Hepatocyte (in vitro differentiated cells): ENCODE data around the gene BCAS3.
"Not testable (repeated sequence)": the region's sequence is repeated elsewhere in the genome, so short reads cannot be mapped to it uniquely, and the experiment has no call there.

Experiments
- EZH2 ChIP-seq: fragments of 200-600 bp; sonication (generic); IDR thresholded peaks from 2 replicates; pipeline ENCODE4 v1.6.1; 2016; ENCODE audit warnings: antibody characterized with exemption, mild to moderate bottlenecking, borderline replicate concordance
- EZH2phosphoT487 ChIP-seq: fragments of 200-600 bp; sonication (generic); IDR thresholded peaks from one replicate; pipeline ENCODE4 v1.6.1; 2018; ENCODE audit warnings: antibody characterized with exemption, mild to moderate bottlenecking, low read depth, moderate library complexity; ENCODE audit not compliant: unreplicated experiment, severe bottlenecking
- TF ChIP-seq, protein P1 (sequence below): fragments of 200-600 bp; sonication (generic); IDR thresholded peaks from 2 replicates; pipeline ENCODE4 v1.5.1; 2016; ENCODE audit warnings: antibody characterized with exemption, mild to moderate bottlenecking; ENCODE audit not compliant: poor library complexity

DNA sequence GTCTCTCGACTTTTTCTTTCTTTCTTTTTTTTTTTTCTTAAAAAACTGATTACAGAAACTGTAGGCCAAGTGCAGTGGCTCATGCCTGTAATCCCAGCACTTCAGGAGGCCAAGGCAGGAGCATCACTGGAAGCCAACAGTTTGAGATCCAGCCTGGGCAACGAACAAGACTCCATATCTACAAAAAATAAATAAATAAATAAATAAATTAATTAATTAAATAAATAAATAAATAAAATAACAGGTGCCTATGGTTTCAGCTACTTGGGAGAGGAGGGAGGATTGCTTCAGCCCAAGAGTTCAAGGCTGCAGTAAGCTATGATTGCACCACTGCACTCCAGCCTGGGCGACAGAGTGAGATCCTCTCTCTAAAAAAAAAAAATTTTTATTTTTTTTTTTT lies 679.4 kb downstream of the BCAS3 start:
- TF ChIP-seq, protein P1, sequence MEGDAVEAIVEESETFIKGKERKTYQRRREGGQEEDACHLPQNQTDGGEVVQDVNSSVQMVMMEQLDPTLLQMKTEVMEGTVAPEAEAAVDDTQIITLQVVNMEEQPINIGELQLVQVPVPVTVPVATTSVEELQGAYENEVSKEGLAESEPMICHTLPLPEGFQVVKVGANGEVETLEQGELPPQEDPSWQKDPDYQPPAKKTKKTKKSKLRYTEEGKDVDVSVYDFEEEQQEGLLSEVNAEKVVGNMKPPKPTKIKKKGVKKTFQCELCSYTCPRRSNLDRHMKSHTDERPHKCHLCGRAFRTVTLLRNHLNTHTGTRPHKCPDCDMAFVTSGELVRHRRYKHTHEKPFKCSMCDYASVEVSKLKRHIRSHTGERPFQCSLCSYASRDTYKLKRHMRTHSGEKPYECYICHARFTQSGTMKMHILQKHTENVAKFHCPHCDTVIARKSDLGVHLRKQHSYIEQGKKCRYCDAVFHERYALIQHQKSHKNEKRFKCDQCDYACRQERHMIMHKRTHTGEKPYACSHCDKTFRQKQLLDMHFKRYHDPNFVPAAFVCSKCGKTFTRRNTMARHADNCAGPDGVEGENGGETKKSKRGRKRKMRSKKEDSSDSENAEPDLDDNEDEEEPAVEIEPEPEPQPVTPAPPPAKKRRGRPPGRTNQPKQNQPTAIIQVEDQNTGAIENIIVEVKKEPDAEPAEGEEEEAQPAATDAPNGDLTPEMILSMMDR: not testable (repeated sequence)
- not testable (repeated sequence) for TF ChIP-seq EZH2, EZH2phosphoT487
